GM12873 (cell line): ENCODE data around the gene MAPKAPK3.

Experiments
- CTCF ChIP-seq: IDR thresholded peaks from 2 replicates; pipeline ENCODE4 v1.5.1; 2012; ENCODE audit warnings: low read depth, mild to moderate bottlenecking, moderate library complexity, low read length, control low read depth; ENCODE audit not compliant: insufficient read depth; ENCODE audit errors: missing control alignments

The MAPKAPK3 gene

DNA sequence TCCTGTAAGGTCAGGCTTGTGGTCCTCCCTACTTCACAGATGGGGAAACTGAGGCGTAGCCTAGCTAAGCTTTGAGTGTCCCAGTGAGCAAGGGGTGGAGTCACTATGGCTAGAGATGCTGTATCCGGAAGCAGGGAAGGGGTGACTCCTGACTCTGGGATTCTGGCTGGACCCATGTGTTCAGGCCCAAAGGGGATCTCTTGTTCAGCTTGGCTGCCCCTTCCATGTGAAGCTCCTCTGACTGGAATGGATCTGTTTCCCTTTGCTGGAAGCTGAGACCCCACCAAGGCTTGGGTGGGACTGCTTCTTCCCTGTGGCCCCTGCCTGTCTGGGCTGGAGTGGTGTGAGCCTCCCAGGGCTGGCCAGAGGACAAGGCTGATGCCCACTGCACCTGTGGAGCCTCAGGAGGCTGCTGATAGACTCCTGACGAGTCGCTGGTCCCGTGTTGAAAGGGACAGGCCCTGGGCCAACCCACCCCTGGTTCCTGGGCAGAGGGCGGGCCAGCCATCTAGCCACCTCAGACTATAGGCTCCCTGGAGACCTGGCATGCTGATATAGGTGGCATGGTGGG, 1.0 kb downstream of the MAPKAPK3 start:
- no peak for TF ChIP-seq CTCF

GRCh38 chr3:50620420-50620819, 3.5 kb downstream of the MAPKAPK3 start:
- peak; percentile 2 for TF ChIP-seq CTCF

GRCh38 chr3:50620820-50621219, 3.9 kb downstream of the MAPKAPK3 start:
- no peak for TF ChIP-seq CTCF

- no peak for TF ChIP-seq CTCF
Observed at GRCh38 chr3:50622881-50623280, 5.9 kb downstream of the MAPKAPK3 start.

DNA sequence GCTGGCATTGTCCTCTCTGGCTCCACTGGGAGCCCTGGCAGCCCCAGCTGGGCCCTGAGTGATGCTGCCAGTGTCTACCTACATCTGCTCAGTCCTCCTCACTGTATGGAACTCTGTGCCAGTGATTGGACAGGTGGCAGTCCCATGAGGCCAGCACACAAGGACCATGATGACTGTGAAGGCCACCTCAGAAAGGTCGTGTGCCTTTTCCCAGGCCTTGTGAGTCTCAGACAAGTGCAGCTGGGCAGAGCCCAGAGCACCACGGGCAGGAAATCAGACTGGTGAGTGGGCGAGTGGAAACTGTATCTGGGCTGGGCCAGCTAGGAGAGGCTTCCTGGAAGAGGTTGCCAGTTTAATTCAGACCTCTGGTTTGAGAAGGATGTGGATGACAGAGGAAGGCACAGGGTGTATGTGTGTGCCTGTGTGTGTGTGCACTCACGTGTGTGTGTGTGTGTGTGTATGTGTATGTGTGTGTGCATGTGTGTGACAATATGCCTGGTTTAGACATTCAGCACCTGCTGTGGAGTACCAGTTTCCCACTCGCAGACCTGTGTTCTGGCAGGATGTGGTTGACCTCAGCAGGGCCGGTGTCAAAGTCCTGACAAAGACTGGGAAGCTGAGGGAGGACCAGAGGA, 7.0 kb downstream of the MAPKAPK3 start:
- no peak for TF ChIP-seq CTCF

GRCh38 chr3:50624634-50625033, 7.7 kb downstream of the MAPKAPK3 start:
- no peak for TF ChIP-seq CTCF

- no peak for TF ChIP-seq CTCF
Observed at GRCh38 chr3:50625231-50626182, 8.6 kb downstream of the MAPKAPK3 start.
